ENCODE data around the gene CHRND. TPM values are rescaled to one million over a fixed set of nuclear protein-coding genes. Genes with fewer than 3 reads are reported as not detected.

Gene CHRND
- total RNA-seq, 2 experiments from 2014 or later: not detected

DNA sequence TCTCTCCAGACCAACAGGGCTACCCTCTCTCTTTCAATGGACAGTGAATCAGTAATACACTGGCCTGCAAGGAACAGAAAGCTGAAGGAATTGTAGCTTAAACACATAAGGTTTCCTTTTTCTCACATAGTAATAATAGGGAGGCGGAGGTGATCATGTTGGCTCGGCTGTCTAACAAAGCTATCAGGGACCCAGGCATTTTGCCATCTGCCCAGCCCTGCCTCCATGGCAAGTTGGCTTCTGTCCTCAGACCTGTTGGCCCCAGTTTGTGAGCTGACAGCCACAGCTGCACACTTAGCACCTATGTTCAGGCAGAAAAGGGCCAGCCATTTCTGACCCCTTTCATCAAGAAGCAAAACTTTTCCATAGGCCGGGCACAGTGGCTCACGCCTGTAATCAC, 11.5 kb downstream of the CHRND start:
- H3K36me3 Mint-ChIP-seq (ENCODE audit: low read depth): no peaks in the 10 kb centered on the region
- H3K4me3 Mint-ChIP-seq: no peak overlapping the region
- POLR2A ChIA-PET: no interaction called here
- no peaks in the 10 kb centered on the region for H3K4me1 Mint-ChIP-seq (ENCODE audit: low read depth)
- H3K27ac Mint-ChIP-seq: no peak overlapping the region
- Histone ChIP-seq H3K36me3 (ENCODE audit: insufficient read depth, low read length) (no peaks in the 10 kb centered on the region), H3K4me1 (ENCODE audit: insufficient read depth, low read length) (no peaks in the 10 kb centered on the region), H3K9me3 (ENCODE audit: control insufficient read depth in 1 of 2, insufficient read depth in 1 of 2, low read length in 2 of 2) (peaks cover 0 to 15% of the 10 kb centered on the region in 2 experiments), H3K27me3 (ENCODE audit: control insufficient read depth in 1 of 2, insufficient read depth in 2 of 2, low read length in 2 of 2) (peaks cover 5 to 23% of the 10 kb centered on the region in 2 experiments), H3K27ac (ENCODE audit: low read depth in 1 of 2, low read length in 2 of 2) (no peak overlapping the region), H3K4me3 (ENCODE audit: low read length) (no peak overlapping the region)
- no peaks in the 10 kb centered on the region for H3K9me3 Mint-ChIP-seq
- DNase-seq: no peak
- CTCF ChIA-PET: no interaction called here
- H3K27me3 Mint-ChIP-seq: peaks cover 19% of the 10 kb centered on the region
- TF ChIP-seq, protein P1, sequence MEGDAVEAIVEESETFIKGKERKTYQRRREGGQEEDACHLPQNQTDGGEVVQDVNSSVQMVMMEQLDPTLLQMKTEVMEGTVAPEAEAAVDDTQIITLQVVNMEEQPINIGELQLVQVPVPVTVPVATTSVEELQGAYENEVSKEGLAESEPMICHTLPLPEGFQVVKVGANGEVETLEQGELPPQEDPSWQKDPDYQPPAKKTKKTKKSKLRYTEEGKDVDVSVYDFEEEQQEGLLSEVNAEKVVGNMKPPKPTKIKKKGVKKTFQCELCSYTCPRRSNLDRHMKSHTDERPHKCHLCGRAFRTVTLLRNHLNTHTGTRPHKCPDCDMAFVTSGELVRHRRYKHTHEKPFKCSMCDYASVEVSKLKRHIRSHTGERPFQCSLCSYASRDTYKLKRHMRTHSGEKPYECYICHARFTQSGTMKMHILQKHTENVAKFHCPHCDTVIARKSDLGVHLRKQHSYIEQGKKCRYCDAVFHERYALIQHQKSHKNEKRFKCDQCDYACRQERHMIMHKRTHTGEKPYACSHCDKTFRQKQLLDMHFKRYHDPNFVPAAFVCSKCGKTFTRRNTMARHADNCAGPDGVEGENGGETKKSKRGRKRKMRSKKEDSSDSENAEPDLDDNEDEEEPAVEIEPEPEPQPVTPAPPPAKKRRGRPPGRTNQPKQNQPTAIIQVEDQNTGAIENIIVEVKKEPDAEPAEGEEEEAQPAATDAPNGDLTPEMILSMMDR (IDR thresholded peaks at IDR 0.05): no peak
- no peak for ATAC-seq (ENCODE audit: poor library complexity)
- intact Hi-C loops (cut with DNase I, micrococcal nuclease): no loop called here

DNA sequence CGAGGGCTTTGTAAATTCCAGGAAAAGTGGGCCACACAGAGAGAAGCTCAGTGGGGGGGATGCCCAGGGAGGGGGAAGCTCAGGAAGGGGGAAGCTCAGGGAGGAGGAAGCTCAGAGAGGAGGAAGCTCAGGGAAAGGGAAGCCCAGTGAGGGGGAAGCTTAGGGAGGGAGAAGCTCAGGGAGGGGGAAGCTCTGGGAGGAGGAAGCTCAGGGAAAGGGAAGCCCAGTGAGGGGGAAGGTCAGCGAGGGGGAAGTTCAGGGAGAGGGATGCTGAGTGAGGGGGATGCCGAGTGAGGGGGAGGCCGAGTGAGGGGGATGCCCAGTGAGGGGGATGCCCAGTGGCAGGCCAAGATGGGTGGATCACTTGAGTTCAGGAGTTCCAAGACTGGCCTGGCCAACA, 12.7 kb downstream of the CHRND start:
- no peak for ATAC-seq (ENCODE audit: poor library complexity)
- H3K27ac ChIP-seq (ENCODE audit: low read depth in 1 of 2, low read length in 2 of 2): no peak overlapping the region
- DNase-seq: peak in 1 of 14 experiments; percentile 31
- ChIA-PET CTCF (no interaction called here), POLR2A (no interaction called here)
- no peaks in the 10 kb centered on the region for H3K4me1 ChIP-seq (ENCODE audit: insufficient read depth, low read length)
- no peaks in the 10 kb centered on the region for H3K36me3 ChIP-seq (ENCODE audit: insufficient read depth, low read length)
- H3K9me3 ChIP-seq (ENCODE audit: control insufficient read depth in 1 of 2, insufficient read depth in 1 of 2, low read length in 2 of 2): peaks cover 0 to 18% of the 10 kb centered on the region in 2 experiments
- no peak overlapping the region for H3K4me3 ChIP-seq (ENCODE audit: low read length)
- H3K27me3 ChIP-seq (ENCODE audit: control insufficient read depth in 1 of 2, insufficient read depth in 2 of 2, low read length in 2 of 2): peaks cover 5 to 23% of the 10 kb centered on the region in 2 experiments
- no peak overlapping the region for H3K4me3 Mint-ChIP-seq
- intact Hi-C loops (cut with DNase I, micrococcal nuclease): no loop called here
- no peaks in the 10 kb centered on the region for H3K36me3 Mint-ChIP-seq (ENCODE audit: low read depth)
- peaks cover 12% of the 10 kb centered on the region for H3K27me3 Mint-ChIP-seq
- no peaks in the 10 kb centered on the region for H3K9me3 Mint-ChIP-seq
- H3K27ac Mint-ChIP-seq: no peak overlapping the region
- peaks cover 3% of the 10 kb centered on the region for H3K4me1 Mint-ChIP-seq (ENCODE audit: low read depth)
- TF ChIP-seq, protein P1 (IDR thresholded peaks at IDR 0.05): no peak

DNA sequence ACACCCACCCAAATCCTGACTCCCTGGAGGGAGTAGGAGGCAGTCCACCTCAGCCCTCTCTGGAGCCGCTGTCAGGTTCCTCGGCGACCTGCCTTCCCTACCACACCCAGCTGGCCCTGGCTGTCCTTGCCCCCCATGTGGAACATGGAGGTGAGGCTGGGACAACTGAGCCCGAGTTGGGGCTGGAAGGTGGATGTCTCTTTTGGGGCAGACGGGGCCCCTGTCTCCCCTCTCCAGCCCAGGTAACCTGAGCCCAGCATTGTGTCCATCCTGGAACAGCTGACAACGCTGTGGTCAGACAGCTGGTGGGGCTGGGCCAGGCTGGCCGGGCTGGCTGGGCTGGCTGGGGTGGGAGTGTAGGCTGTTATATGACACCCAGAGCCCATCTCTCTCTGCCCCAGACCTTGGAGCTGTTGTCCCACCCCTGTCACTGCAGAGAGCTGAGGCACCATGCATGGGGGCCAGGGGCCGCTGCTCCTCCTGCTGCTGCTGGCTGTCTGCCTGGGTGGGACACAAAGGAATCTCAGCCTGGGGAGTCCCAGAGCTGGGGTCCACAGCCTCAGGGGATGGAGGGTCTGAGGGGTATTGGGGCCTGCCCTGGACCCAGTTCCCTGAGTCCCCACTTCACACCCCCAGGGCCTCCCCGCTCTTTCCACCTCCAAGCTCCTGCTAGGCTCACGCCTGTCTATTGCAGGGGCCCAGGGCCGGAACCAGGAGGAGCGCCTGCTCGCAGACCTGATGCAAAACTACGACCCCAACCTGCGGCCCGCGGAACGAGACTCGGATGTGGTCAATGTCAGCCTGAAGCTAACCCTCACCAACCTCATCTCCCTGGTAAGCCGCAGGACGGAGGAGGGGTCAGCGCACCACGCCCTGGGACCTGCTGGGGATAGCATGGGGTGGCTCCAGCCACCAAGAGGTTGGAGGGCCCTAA, 13.6 kb downstream of the CHRND start, which contains the start of gene CHRNG:
TSS of gene CHRNG (plus strand) at position 395 of the 934 bp plus-strand sequence. CDS start at position 451, 56 bp downstream.
- TF ChIP-seq, protein P1 (IDR thresholded peaks at IDR 0.05): no peak
- Histone ChIP-seq H3K9me3 (ENCODE audit: control insufficient read depth in 1 of 2, insufficient read depth in 1 of 2, low read length in 2 of 2) (peaks cover 0 to 18% of the 10 kb centered on the region in 2 experiments), H3K27ac (ENCODE audit: low read depth in 1 of 2, low read length in 2 of 2) (no peak within 1 kb of the TSS), H3K4me1 (ENCODE audit: insufficient read depth, low read length) (no peaks in the 10 kb centered on the region), H3K4me3 (ENCODE audit: low read length) (no peak within 1 kb of the TSS), H3K27me3 (ENCODE audit: control insufficient read depth in 1 of 2, insufficient read depth in 2 of 2, low read length in 2 of 2) (peaks cover 0 to 19% of the 10 kb centered on the region in 2 experiments), H3K36me3 (ENCODE audit: insufficient read depth, low read length) (no peaks in the 10 kb centered on the region)
- Mint-ChIP-seq H3K9me3 (no peaks in the 10 kb centered on the region), H3K4me3 (no peak within 1 kb of the TSS), H3K27me3 (peaks cover 12% of the 10 kb centered on the region), H3K4me1 (ENCODE audit: low read depth) (peaks cover 6% of the 10 kb centered on the region), H3K27ac (no peak within 1 kb of the TSS), H3K36me3 (ENCODE audit: low read depth) (peaks cover 4% of the 10 kb centered on the region)
- DNase-seq (no peak), ATAC-seq (ENCODE audit: poor library complexity) (no peak)
- intact Hi-C loops (cut with DNase I, micrococcal nuclease): no loop called here
- ChIA-PET POLR2A (no interaction called here), CTCF (no interaction called here)

Measured in CD4-positive, alpha-beta T cell (primary cell).